Stomach (tissue), 9 donors: Measurements from ENCODE around the gene FAHD1. TPM values are rescaled to one million over a fixed set of nuclear protein-coding genes. Genes with fewer than 3 reads are reported as not detected.

ENCODE experiments used
- DNase-seq, 2 donors: peaks; one replicate each; pipeline versions ENCODE4 v3.0.0 to v3.0.0-alpha.2; 2013 to 2019
- H3K27ac ChIP-seq, 5 donors: fragments of 200-600 bp in 4 of 5; sonication (generic) in 4 of 5; one replicate each; pipeline ENCODE4 v1.5.1; 2013 to 2019; ENCODE audit warnings: mild to moderate bottlenecking in 1 of 5, moderate library complexity in 1 of 5
- H3K27me3 ChIP-seq, 3 donors: fragments of 200-600 bp; sonication (generic); one replicate each; pipeline ENCODE4 v1.5.1; 2017 to 2019; ENCODE audit warnings: mixed run types in 1 of 3
- H3K36me3 ChIP-seq, 4 donors: fragments of 200-600 bp; sonication (generic); 1 replicate in 3 of 4; 2 replicates in 1 of 4; pipeline ENCODE4 v1.5.1; 2016 to 2019
- H3K4me1 ChIP-seq, 4 donors: fragments of 200-600 bp; sonication (generic); one replicate each; pipeline ENCODE4 v1.5.1; 2016 to 2019
- H3K4me3 ChIP-seq, 4 donors: fragments of 200-600 bp; sonication (generic) in 3 of 4; one replicate each; pipeline ENCODE4 v1.5.1; 2016 to 2019; ENCODE audit warnings: mild to moderate bottlenecking in 1 of 4
- H3K9me3 ChIP-seq, 4 donors: fragments of 200-600 bp; sonication (generic); one replicate each; pipeline ENCODE4 v1.5.1; 2016 to 2019
- EP300 ChIP-seq: sonication (generic); formaldehyde crosslinking; IDR thresholded peaks from one replicate; pipeline ENCODE4 v1.6.1; 2017; ENCODE audit warnings: antibody characterized with exemption
- POLR2A ChIP-seq, 4 donors: fragments of 450-650 bp; IDR thresholded peaks; one replicate each; pipeline ENCODE4 v1.6.1; 2016; ENCODE audit warnings: antibody characterized with exemption in 4 of 4, control low read depth in 2 of 4, mild to moderate bottlenecking in 1 of 4, moderate library complexity in 1 of 4
- POLR2AphosphoS5 ChIP-seq, 3 donors: sonication (generic); formaldehyde crosslinking; IDR thresholded peaks; one replicate each; pipeline ENCODE4 v1.6.1; 2016; ENCODE audit warnings: antibody characterized with exemption in 3 of 3
- WGBS, 5 donors: extraction: QIAGEN DNeasy Blood & Tissue Kit in 3 of 5; methylation state at CpG; one replicate each; pipeline versions ENCODE4 v1.1.5 to v1.1.7; 2013 to 2018; 5-methylcytosine and 5-hydroxymethylcytosine counted together
- intact Hi-C: fragments of 100-400 bp; cut with DNase I; formaldehyde crosslinking; loops from one replicate; pipeline ENCODE4 v1.15.1; 2023; ENCODE audit warnings: low total_unique reads
- polyA plus RNA-seq, 3 donors: library from polyadenylated mRNA; stranded (reverse); fragments of 200-250 nt; gene quantifications; one replicate each; pipeline ENCODE4 v1.2.3, GENCODE V29; 2013
- total RNA-seq, 5 donors: library from RNA; depleted of rRNA; stranded (reverse); fragments of >200 nt; gene quantifications; one replicate each; pipeline versions ENCODE4 v1.1.0 to v1.2.3, GENCODE V29; 2014 to 2016
- TF ChIP-seq, protein P1 (sequence below), 7 experiments: fragments of 450-650 bp in 4 of 7; fragments of 200-600 bp in 3 of 7; sonication (generic) in 3 of 7; IDR thresholded peaks; one replicate each; pipeline ENCODE4 v1.5.1; 2016 to 2019; ENCODE audit warnings: antibody characterized with exemption in 7 of 7, control low read depth in 2 of 7, mild to moderate bottlenecking in 1 of 7
- donor health status: healthy with polysubstance abuse.
- donor health status: Bipolar disorder and iron deficiency.
- donor health status: healthy.

The FAHD1 gene
- total and polyA plus RNA-seq, 8 donors: 15.4 to 484 (median 29.7) TPM

DNA sequence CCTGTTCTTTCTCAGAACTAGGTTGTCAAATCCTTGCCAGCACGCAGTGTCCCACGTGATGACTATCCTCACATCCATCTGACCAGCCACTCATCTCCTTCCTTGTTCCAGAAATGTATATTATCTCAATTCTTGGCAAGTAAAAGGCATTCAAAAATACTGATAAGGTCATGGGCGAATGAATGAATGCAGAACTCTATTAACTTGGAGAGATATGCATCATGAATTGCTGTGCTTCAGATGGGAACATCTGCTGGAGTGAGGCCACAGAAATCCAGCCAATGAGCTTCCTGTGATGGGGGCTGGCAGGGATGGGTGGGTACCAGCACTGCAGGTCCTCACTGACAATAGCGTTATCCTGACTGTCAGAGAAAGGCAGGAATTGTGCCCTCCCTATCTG lies 19.0 kb downstream of the FAHD1 start:
- Histone ChIP-seq H3K4me3 (no peak overlapping the region), H3K27me3 (peaks cover 0 to 24% (median 4%) of the 10 kb centered on the region in 3 donors), H3K36me3 (no peaks in the 10 kb centered on the region), H3K4me1 (no peaks in the 10 kb centered on the region), H3K9me3 (no peaks in the 10 kb centered on the region), H3K27ac (no peak overlapping the region)
- TF ChIP-seq POLR2A (IDR thresholded peaks at IDR 0.05): no peak
- TF ChIP-seq, protein P1, sequence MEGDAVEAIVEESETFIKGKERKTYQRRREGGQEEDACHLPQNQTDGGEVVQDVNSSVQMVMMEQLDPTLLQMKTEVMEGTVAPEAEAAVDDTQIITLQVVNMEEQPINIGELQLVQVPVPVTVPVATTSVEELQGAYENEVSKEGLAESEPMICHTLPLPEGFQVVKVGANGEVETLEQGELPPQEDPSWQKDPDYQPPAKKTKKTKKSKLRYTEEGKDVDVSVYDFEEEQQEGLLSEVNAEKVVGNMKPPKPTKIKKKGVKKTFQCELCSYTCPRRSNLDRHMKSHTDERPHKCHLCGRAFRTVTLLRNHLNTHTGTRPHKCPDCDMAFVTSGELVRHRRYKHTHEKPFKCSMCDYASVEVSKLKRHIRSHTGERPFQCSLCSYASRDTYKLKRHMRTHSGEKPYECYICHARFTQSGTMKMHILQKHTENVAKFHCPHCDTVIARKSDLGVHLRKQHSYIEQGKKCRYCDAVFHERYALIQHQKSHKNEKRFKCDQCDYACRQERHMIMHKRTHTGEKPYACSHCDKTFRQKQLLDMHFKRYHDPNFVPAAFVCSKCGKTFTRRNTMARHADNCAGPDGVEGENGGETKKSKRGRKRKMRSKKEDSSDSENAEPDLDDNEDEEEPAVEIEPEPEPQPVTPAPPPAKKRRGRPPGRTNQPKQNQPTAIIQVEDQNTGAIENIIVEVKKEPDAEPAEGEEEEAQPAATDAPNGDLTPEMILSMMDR (IDR thresholded peaks at IDR 0.05): no peak
- no peak for TF ChIP-seq EP300
- no peak for TF ChIP-seq POLR2AphosphoS5 (IDR thresholded peaks at IDR 0.05)
- intact Hi-C loops: no loop called here
- whole genome bisulfite sequencing, 5 donors: 32 to 41% (median 38%) methylated on average over 4 of the region's 4 CpGs
- no peak for DNase-seq

DNA sequence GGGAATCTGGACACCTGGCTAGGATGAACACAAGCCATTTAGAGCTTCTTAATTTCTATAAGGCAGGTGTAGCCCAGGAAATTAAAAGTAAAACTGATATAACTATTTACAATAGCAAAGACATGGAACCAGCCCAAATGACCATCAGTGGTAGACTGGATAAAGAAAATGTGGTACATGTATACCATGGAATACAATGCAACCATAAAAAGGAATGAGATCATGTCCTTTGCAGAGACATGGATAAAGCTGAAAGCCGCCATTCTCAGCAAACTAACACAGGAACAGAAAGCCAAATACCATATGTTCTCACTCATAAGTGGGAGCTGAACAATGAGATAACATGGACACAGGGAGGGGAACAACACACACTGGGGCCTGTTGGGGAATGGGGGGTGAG lies 19.4 kb downstream of the FAHD1 start:
- intact Hi-C loops: no loop called here
- H3K36me3 ChIP-seq: no peaks in the 10 kb centered on the region
- H3K9me3 ChIP-seq: no peaks in the 10 kb centered on the region
- 74 to 92% (median 87%) methylated on average over 1 of the region's 1 CpG for WGBS, 5 donors
- H3K4me1 ChIP-seq: no peaks in the 10 kb centered on the region
- H3K27me3 ChIP-seq: peaks cover 0 to 24% (median 4%) of the 10 kb centered on the region in 3 donors
- DNase-seq: no peak
- TF ChIP-seq, protein P1 (IDR thresholded peaks at IDR 0.05): no peak
- no peak for TF ChIP-seq POLR2AphosphoS5 (IDR thresholded peaks at IDR 0.05)
- TF ChIP-seq EP300: no peak
- no peak for TF ChIP-seq POLR2A (IDR thresholded peaks at IDR 0.05)
- no peak overlapping the region for H3K27ac ChIP-seq
- H3K4me3 ChIP-seq: no peak overlapping the region

DNA sequence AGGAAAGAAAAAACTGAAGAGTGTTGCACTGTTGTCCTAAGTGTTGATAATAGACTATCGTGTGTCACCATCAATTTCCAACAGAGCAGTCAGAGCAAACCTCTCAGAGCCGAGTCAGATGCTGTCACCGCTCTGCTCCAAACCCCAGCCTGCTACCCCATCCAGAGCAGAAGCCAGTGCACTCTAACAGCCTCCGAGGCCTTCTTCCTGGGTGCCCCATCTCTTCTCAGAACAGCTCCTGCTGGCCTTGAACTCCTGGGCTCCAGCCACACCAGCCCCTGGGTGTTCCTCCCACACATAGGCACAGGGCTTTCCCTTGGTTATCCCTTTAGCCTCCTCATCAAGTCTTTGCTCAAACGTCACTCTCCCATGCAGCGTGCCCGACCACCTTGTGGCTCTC lies 24.0 kb downstream of the FAHD1 start:
- no peak overlapping the region for H3K27ac ChIP-seq
- no peaks in the 10 kb centered on the region for H3K4me1 ChIP-seq
- no peaks in the 10 kb centered on the region for H3K9me3 ChIP-seq
- DNase-seq: no peak
- 71 to 77% (median 73%) methylated on average over 7 of the region's 7 CpGs for WGBS, 5 donors
- TF ChIP-seq EP300 (no peak), POLR2AphosphoS5 (IDR thresholded peaks at IDR 0.05) (no peak), POLR2A (IDR thresholded peaks at IDR 0.05) (no peak)
- TF ChIP-seq, protein P1 (IDR thresholded peaks at IDR 0.05): no peak
- H3K4me3 ChIP-seq: no peak overlapping the region
- intact Hi-C loops: no loop called here
- no peaks in the 10 kb centered on the region for H3K36me3 ChIP-seq
- peaks cover 0 to 39% (median 4%) of the 10 kb centered on the region in 3 donors for H3K27me3 ChIP-seq

DNA sequence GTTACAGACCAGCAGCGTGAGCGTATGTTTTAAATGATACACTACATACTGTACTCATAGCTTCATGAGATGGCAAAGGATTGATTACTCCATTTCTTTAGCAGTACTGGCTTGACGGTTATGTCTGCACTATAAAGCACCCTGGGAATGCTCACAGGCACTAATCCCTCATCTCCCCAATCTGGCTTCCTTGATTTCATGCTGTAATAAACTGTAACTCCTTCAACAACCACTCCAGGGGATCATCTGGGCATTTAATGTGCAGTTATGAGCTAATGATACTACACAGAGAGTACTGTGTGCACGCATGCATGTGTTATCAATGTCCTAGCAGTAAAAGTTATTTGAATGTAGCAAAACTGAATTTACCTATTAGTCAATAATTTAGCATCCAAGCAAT lies 24.8 kb downstream of the FAHD1 start:
- WGBS, 5 donors: 60 to 72% (median 64%) methylated on average over 4 of the region's 4 CpGs
- Histone ChIP-seq H3K36me3 (no peaks in the 10 kb centered on the region), H3K27me3 (peaks cover 0 to 37% (median 4%) of the 10 kb centered on the region in 3 donors), H3K4me3 (no peak overlapping the region), H3K27ac (no peak overlapping the region), H3K9me3 (no peaks in the 10 kb centered on the region), H3K4me1 (no peaks in the 10 kb centered on the region)
- TF ChIP-seq EP300 (no peak), POLR2AphosphoS5 (IDR thresholded peaks at IDR 0.05) (no peak), POLR2A (IDR thresholded peaks at IDR 0.05) (no peak)
- TF ChIP-seq, protein P1 (IDR thresholded peaks at IDR 0.05): no peak
- no peak for DNase-seq
- intact Hi-C loops: no loop called here
